K562 (cell line): ENCODE measurements around the gene IL11. TPM values are rescaled to one million over a fixed set of nuclear protein-coding genes. Genes with fewer than 3 reads are reported as not detected.

Experiments used
- BHLHE40 ChIP-seq: IDR thresholded peaks from 2 replicates; pipeline ENCODE4 v1.6.1; 2011; ENCODE audit warnings: low read length, improper control_type of control experiment
- JUNB ChIP-seq: fragments of 450-650 bp; formaldehyde crosslinking; conservative IDR thresholded peaks from 2 replicates; pipeline ENCODE4 v1.4.0; 2020; ENCODE audit warnings: mild to moderate bottlenecking
- TSC22D4 ChIP-seq: fragments of 450-650 bp; IDR thresholded peaks from 2 replicates; pipeline ENCODE4 v1.6.1; 2016; ENCODE audit warnings: missing genetic modification characterization, missing biosample characterization, control low read depth
- ZNF184 ChIP-seq: sonication (generic); formaldehyde crosslinking; IDR thresholded peaks from 2 replicates; pipeline ENCODE4 v1.5.0; 2020; ENCODE audit warnings: missing genetic modification reagents
- polyA plus RNA-seq, 8 experiments: library from polyadenylated mRNA; depleted of rRNA in 4 of 8; stranded (reverse) in 5 of 8; unstranded in 3 of 8; fragments of >200 nt; fragmentation: Nextera tagmentation in 2 of 8; fragmentation: Illumina TruSeq in 1 of 8; extraction: Ambion mirVana in 2 of 8; extraction: Trizol in 1 of 8; gene quantifications; 2 replicates each; pipeline versions ENCODE4 v1.2.1 to v1.2.3, GENCODE V29; 2011 to 2014; ENCODE audit warnings: inconsistent platforms in 1 of 8, missing spikeins in 1 of 8
- total RNA-seq, 7 experiments: library from RNA; depleted of rRNA in 6 of 7; stranded (reverse); fragments of >200 nt in 6 of 7; fragmentation: Illumina TruSeq in 2 of 7; extraction: Trizol in 2 of 7; gene quantifications; 2 replicates each; pipeline versions ENCODE4 v1.2.1 to v1.2.3, GENCODE V29; 2011 to 2021; ENCODE audit warnings: low replicate concordance in 1 of 7
- TF ChIP-seq, protein P1 (sequence below), 2 experiments: fragments of 450-650 bp; formaldehyde crosslinking in 1 of 2; IDR thresholded peaks; 2 replicates each; pipeline versions ENCODE4 v1.4.0 to v1.6.1; 2014 to 2020; ENCODE audit warnings: mild to moderate bottlenecking in 2 of 2, borderline replicate concordance in 1 of 2, low read depth in 1 of 2

IL11 gene
- total and polyA plus RNA-seq, 9 of the 15 experiments (the other 6 are each of a cell fraction or from before 2014, with no cell fraction given) = 0.04 to 0.42 (median 0.06) TPM; not detected in 6

DNA sequence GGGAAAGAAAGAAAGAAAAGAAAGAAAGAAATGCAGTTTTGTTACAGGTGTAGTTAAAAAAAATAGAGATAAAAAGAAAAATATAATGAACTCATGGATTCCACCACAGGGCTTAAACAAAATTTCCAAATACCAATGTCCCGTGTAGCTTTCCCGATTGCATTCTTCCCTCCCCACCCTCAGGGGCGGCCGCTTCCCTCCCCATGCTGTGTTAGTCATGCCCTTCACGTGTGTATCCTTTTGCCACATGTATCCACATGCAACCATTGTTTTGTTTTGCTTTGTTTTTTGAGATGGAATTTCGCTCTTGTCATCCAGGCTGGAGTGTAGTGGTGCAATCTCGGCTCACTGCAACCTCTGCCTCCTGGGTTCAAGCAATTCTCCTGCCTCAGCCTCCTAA is 34.2 kb downstream of the IL11 start (continued):
- TF ChIP-seq, protein P1, sequence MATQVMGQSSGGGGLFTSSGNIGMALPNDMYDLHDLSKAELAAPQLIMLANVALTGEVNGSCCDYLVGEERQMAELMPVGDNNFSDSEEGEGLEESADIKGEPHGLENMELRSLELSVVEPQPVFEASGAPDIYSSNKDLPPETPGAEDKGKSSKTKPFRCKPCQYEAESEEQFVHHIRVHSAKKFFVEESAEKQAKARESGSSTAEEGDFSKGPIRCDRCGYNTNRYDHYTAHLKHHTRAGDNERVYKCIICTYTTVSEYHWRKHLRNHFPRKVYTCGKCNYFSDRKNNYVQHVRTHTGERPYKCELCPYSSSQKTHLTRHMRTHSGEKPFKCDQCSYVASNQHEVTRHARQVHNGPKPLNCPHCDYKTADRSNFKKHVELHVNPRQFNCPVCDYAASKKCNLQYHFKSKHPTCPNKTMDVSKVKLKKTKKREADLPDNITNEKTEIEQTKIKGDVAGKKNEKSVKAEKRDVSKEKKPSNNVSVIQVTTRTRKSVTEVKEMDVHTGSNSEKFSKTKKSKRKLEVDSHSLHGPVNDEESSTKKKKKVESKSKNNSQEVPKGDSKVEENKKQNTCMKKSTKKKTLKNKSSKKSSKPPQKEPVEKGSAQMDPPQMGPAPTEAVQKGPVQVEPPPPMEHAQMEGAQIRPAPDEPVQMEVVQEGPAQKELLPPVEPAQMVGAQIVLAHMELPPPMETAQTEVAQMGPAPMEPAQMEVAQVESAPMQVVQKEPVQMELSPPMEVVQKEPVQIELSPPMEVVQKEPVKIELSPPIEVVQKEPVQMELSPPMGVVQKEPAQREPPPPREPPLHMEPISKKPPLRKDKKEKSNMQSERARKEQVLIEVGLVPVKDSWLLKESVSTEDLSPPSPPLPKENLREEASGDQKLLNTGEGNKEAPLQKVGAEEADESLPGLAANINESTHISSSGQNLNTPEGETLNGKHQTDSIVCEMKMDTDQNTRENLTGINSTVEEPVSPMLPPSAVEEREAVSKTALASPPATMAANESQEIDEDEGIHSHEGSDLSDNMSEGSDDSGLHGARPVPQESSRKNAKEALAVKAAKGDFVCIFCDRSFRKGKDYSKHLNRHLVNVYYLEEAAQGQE (IDR thresholded peaks at IDR 0.05; ENCODE audit: borderline replicate concordance) = no peak
- TF ChIP-seq, protein P1 (CRISPR knock-in tag; IDR thresholded peaks at IDR 0.05; ENCODE audit: low read depth) = no peak
- no peak for TF ChIP-seq JUNB
- no peak for TF ChIP-seq ZNF184 (CRISPR knock-in tag)
- TF ChIP-seq TSC22D4 = no peak
- TF ChIP-seq BHLHE40 = no peak
